A673 (cell line): ENCODE results near the gene SUSD4. TPM values are rescaled to one million over a fixed set of nuclear protein-coding genes. Genes with fewer than 3 reads are reported as not detected.

Experiments used
- BruUV-seq: library from RNA; stranded (reverse); fragments of 400-500 nt; replicated peaks from 2 replicates; lab custom pipeline; 2021; lab: Mats Ljungman, UMichigan
- CTCF ChIA-PET: fragments of 300-600 bp; sonication (Branson Sonifier 250); formaldehyde crosslinking; loops from one replicate; lab custom pipeline; 2022; ENCODE audit warnings: antibody characterized with exemption; lab: Charles Lee
- POLR2A ChIA-PET: fragments of 300-600 bp; sonication (Branson Sonifier 250); formaldehyde crosslinking; loops from one replicate; lab custom pipeline; 2022; ENCODE audit warnings: antibody characterized with exemption; ENCODE audit not compliant: low non-redundant PET; lab: Charles Lee
- DNase-seq: peaks from one replicate; pipeline ENCODE4 v3.0.0-alpha.2; 2015; ENCODE audit warnings: low spot score
- H3K27ac ChIP-seq: fragments of 200-600 bp; sonication (generic); 2 replicates; pipeline ENCODE4 v1.5.1; 2016; ENCODE audit warnings: mixed run types, low read depth, mild to moderate bottlenecking, mixed read lengths, antibody characterized with exemption, low read length; ENCODE audit not compliant: poor library complexity, severe bottlenecking
- H3K27me3 ChIP-seq: fragments of 200-600 bp; sonication (generic); replicated peaks from 2 replicates; pipeline ENCODE4 v1.6.1; 2017; ENCODE audit warnings: mixed run types, low read depth, mild to moderate bottlenecking, mixed read lengths, antibody characterized with exemption, low read length; ENCODE audit not compliant: insufficient read depth, poor library complexity
- H3K36me3 ChIP-seq: fragments of 200-600 bp; sonication (generic); 2 replicates; pipeline ENCODE4 v1.6.1; 2016; ENCODE audit warnings: mixed run types, mild to moderate bottlenecking, mixed read lengths, antibody characterized with exemption, low read length; ENCODE audit not compliant: insufficient read depth, poor library complexity, severe bottlenecking
- H3K4me1 ChIP-seq: fragments of 200-600 bp; sonication (generic); 2 replicates; pipeline ENCODE4 v1.6.1; 2017; ENCODE audit warnings: mixed run types, mild to moderate bottlenecking, mixed read lengths, antibody characterized with exemption, low read length; ENCODE audit not compliant: insufficient read depth, poor library complexity, severe bottlenecking
- H3K4me3 ChIP-seq: fragments of 200-600 bp; sonication (generic); 2 replicates; pipeline ENCODE4 v1.5.1; 2016; ENCODE audit warnings: low read depth, mixed run types, mild to moderate bottlenecking, mixed read lengths, low read length; ENCODE audit not compliant: poor library complexity, severe bottlenecking
- H3K9me3 ChIP-seq: fragments of 200-600 bp; sonication (generic); 2 replicates; pipeline ENCODE4 v1.6.1; 2016; ENCODE audit warnings: mixed run types, low read depth, mild to moderate bottlenecking, mixed read lengths, antibody characterized with exemption, low read length; ENCODE audit not compliant: poor library complexity, severe bottlenecking
- CTCF ChIP-seq: fragments of 300-800, 200-600 bp; sonication (generic); conservative IDR thresholded peaks from 2 replicates; pipeline ENCODE4 v1.5.1; 2017; ENCODE audit warnings: low read depth, mild to moderate bottlenecking, antibody characterized with exemption, low read length, moderate library complexity, mixed read lengths
- EZH2 ChIP-seq: fragments of 200-600 bp; sonication (generic); IDR thresholded peaks from 2 replicates; pipeline ENCODE4 v1.6.1; 2017; ENCODE audit warnings: borderline replicate concordance, low read depth, mild to moderate bottlenecking, mixed read lengths, antibody characterized with exemption, low read length; ENCODE audit not compliant: poor library complexity, severe bottlenecking
- intact Hi-C: fragments of 100-400 bp; cut with micrococcal nuclease; formaldehyde crosslinking; loops from one replicate; pipeline ENCODE4 v1.10.0; 2022; ENCODE audit not compliant: unreplicated experiment
- total RNA-seq: library from RNA; stranded (reverse); gene quantifications from 2 replicates; pipeline ENCODE4 v1.2.3, GENCODE V29; 2021

SUSD4 gene
- total RNA-seq, 1 experiment from 2014 or later: not detected

GRCh38 chr1:223175032-223175431 is 188.9 kb downstream of the SUSD4 start:
- intact Hi-C loops: no loop called here
- Histone ChIP-seq H3K27ac (no peak overlapping the region), H3K9me3 (no peaks in the 10 kb centered on the region), H3K27me3 (no peaks in the 10 kb centered on the region), H3K4me3 (no peak overlapping the region), H3K36me3 (no peaks in the 10 kb centered on the region), H3K4me1 (peaks cover 7% of the 10 kb centered on the region)
- BruUV-seq: no TSS peak
- ChIA-PET CTCF (no interaction called here), POLR2A (no interaction called here)
- TF ChIP-seq EZH2: no peak
- TF ChIP-seq CTCF: no peak
- DNase-seq: no peak

Other genes with a start within 250 kb of the SUSD4 start
- gene TLR5, start 220.9 kb downstream of the SUSD4 start, total RNA-seq: 0.95 and 1.5 TPM in 2 replicates
- not detected in 2 replicates for gene CCDC185, start 29.2 kb upstream of the SUSD4 start, total RNA-seq